ENCODE data around the gene CACNB1.

GRCh38 chr17:39156491-39156890 is 41.0 kb downstream of the CACNB1 start:
- TF ChIP-seq CTCF (conservative IDR thresholded peaks at IDR 0.05) (no peak), ZFX (IDR thresholded peaks at IDR 0.05) (no peak)
